Brain microvascular endothelial cell (primary cell): ENCODE data around the gene FUOM.
A peak's percentile ranks its signal among the peaks of the same experiment; 100 is the strongest.

Experiments used
- DNase-seq: peaks from one replicate; pipeline ENCODE4 v3.0.0-alpha.2; 2020
- H3K27ac ChIP-seq: fragments of 250-450 bp; sonication (Bioruptor Pico); 2 replicates; pipeline ENCODE4 v1.5.1; 2020; ENCODE audit warnings: mild to moderate bottlenecking, moderate library complexity
- H3K27me3 ChIP-seq: fragments of 250-450 bp; sonication (Bioruptor Pico); replicated peaks from 2 replicates; pipeline ENCODE4 v1.5.1; 2020; ENCODE audit warnings: mild to moderate bottlenecking
- H3K36me3 ChIP-seq: fragments of 250-450 bp; sonication (Bioruptor Pico); replicated peaks from 2 replicates; pipeline ENCODE4 v1.5.1; 2020; ENCODE audit warnings: mild to moderate bottlenecking
- H3K4me3 ChIP-seq: 2 replicates; pipeline ENCODE4 v1.5.1; 2011; ENCODE audit warnings: low read depth, mild to moderate bottlenecking, control low read depth, low read length, moderate library complexity
- in situ Hi-C: cut with HindIII; loops from 2 replicates; pipeline ENCODE4 v1.10.0; 2017; ENCODE audit warnings: low sequenced_read_pairs, low pct_ligation_motif_present
- TF ChIP-seq, protein P1 (sequence below): IDR thresholded peaks from 2 replicates; pipeline ENCODE4 v1.5.1; 2011; ENCODE audit warnings: low read depth, mild to moderate bottlenecking, moderate library complexity, low read length, control low read depth, inconsistent platforms; ENCODE audit errors: missing control alignments

The FUOM gene, protein sequence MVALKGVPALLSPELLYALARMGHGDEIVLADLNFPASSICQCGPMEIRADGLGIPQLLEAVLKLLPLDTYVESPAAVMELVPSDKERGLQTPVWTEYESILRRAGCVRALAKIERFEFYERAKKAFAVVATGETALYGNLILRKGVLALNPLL

DNA sequence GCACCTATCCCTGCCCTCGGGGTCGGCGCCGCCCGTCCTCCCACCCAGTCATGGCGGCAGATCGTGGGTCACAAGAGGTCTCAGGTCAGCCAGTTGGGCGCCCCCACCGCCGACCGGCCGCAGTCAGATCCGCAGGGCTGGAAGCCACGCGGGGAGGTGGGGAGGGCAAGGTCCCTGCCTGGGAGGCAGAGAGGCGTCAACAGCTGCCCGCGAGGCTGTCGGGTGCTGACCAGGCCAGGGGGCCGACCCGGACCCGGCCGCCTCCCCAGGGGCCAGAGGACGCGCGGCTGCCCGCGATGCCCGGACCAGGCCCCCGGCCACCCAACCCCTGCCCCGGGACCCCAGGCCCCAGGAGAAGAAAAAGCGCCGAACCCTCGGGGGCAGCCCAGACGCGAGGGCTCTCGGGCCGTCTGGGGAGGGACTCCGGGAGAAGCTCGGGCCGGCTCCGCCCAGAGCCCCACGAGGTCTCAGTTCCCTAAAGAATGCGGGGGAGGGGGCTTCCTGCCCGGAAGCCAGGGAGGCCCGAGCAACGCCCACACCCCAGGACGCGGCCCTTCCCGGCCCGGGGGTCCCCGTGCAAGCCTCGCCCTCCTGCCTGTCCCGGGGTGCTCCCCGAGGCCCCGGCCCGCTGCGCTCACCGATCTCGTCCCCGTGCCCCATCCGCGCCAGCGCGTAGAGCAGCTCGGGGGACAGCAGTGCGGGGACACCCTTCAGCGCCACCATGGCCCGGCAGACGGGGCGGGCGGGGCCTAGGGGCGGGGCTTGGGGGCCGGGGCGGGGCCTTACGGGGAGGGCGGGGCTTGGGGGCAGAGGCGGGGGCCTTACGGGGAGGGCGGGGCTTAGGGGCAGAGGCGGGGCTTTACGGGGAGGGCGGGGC lies at the start of gene FUOM:
FUOM (minus strand) TSS at position 735 of the 877 bp plus-strand sequence; CDS start at position 723, 12 bp downstream.
- in situ Hi-C loops, result no loop called here
- Histone ChIP-seq H3K4me3 (peak within 1 kb of the TSS; percentile 56), H3K27me3 (no peaks in the 10 kb centered on the region), H3K36me3 (peaks cover 6% of the 10 kb centered on the region), H3K27ac (no peak within 1 kb of the TSS)
- TF ChIP-seq, protein P1, sequence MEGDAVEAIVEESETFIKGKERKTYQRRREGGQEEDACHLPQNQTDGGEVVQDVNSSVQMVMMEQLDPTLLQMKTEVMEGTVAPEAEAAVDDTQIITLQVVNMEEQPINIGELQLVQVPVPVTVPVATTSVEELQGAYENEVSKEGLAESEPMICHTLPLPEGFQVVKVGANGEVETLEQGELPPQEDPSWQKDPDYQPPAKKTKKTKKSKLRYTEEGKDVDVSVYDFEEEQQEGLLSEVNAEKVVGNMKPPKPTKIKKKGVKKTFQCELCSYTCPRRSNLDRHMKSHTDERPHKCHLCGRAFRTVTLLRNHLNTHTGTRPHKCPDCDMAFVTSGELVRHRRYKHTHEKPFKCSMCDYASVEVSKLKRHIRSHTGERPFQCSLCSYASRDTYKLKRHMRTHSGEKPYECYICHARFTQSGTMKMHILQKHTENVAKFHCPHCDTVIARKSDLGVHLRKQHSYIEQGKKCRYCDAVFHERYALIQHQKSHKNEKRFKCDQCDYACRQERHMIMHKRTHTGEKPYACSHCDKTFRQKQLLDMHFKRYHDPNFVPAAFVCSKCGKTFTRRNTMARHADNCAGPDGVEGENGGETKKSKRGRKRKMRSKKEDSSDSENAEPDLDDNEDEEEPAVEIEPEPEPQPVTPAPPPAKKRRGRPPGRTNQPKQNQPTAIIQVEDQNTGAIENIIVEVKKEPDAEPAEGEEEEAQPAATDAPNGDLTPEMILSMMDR, result no peak
- peak; percentile 44 for DNase-seq

DNA sequence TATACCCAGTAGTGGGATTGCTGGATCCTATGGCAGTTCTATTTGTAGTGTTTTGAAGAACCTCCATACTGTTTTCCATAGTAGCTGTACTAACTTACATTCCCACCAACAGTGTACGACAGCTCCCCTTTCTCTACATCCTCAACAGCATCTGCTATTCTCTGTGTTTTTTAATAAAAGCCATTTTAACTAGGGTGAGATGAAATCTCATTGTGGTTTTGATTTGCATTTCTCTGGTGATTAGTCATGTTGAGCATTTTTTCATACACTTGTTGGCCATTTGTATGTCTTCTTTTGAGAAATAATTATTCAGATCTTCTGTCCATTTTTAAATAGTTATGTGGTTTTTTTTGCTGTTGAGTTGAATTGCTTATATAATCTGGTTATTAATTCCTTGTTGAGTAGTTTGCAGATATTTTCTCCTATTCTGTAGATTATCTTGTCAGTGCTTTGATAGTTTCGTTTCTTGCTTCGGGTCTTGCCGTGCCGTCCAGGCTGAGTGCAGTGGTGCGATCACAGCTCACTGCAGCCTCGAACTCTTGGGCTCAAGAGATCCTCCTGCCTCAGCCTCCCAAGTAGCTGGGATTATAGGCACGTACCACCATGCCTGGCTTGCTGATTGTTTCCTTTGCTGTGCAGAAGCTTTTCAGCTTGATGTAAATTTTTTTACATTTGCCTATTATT lies 48.2 kb upstream of the FUOM start:
- peaks cover 37% of the 10 kb centered on the region for H3K36me3 ChIP-seq
- TF ChIP-seq, protein P1, result no peak
- H3K27me3 ChIP-seq, result no peaks in the 10 kb centered on the region
- no peak for DNase-seq
- no peak overlapping the region for H3K27ac ChIP-seq
- in situ Hi-C loops, result no loop called here
- no peak overlapping the region for H3K4me3 ChIP-seq

DNA sequence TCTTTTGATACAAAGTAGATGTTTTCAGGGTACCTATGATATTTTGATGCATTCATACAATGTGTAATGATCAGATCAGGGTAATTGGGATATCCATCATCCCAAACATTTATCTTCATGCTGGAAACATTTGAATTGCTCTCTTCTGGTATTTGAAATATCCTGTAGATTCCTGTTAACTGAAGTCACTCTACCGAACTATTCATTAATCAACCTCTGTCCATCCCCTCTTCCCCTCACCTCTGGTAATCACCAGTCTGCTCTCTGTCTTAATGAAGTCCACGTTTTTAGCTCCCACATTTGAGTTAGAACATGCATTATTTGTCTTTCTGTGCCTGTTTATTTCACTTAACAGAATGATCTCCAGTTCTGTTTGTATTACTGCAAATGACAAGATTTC lies 47.5 kb upstream of the FUOM start:
- no peak for DNase-seq
- no peaks in the 10 kb centered on the region for H3K27me3 ChIP-seq
- in situ Hi-C loops, result no loop called here
- H3K27ac ChIP-seq, result no peak overlapping the region
- H3K36me3 ChIP-seq, result peaks cover 39% of the 10 kb centered on the region
- TF ChIP-seq, protein P1, result no peak
- H3K4me3 ChIP-seq, result no peak overlapping the region

DNA sequence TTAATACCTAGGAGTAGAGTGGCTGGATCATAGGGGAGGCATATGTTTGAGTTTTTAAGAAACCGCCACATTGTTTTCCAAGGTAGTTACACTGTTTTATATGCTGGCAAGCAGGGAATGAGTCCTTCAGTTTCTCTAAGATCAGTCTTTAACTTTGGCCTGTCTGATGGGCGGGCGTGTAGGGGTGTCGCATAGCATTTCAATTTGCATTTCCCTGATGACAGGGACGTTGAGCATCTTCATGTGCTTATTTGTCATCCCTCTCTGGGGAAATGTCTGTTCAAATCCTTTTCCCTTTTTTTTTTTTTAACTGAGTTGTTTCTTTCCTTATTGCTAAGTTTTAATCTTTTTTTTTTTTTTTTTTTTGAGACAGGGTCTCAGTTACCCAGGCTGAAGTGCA lies 46.0 kb upstream of the FUOM start:
- H3K36me3 ChIP-seq, result peaks cover 49% of the 10 kb centered on the region
- DNase-seq, result no peak
- H3K27me3 ChIP-seq, result no peaks in the 10 kb centered on the region
- H3K4me3 ChIP-seq, result no peak overlapping the region
- TF ChIP-seq, protein P1, result no peak
- H3K27ac ChIP-seq, result no peak overlapping the region
- in situ Hi-C loops, result no loop called here

DNA sequence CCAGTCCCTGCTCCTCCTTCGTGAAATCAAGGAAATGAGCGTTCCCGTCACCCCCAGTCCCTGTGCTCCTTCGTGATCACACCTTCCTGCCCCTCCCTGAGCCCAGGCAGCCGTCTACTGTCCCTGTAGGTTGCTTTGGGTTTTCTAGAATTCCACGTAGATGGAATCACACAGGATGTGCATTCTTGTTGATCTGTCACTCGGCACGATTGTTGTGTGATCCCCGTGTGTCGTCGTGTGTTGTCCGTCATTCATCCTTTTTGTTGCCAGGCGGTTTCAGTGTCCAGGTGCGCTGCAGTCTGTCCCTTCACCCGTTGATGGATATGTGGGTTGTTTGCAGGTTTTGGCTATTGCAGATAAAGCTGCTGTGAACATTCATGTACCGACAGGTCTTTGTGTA lies 45.5 kb upstream of the FUOM start:
- TF ChIP-seq, protein P1, result no peak
- no peak for DNase-seq
- Histone ChIP-seq H3K27me3 (no peaks in the 10 kb centered on the region), H3K4me3 (no peak overlapping the region), H3K27ac (no peak overlapping the region), H3K36me3 (peaks cover 52% of the 10 kb centered on the region)
- in situ Hi-C loops, result no loop called here
